Mesendoderm (in vitro differentiated cells): Measurements from ENCODE around the gene KCNT1.

Experiments used
- DNase-seq: peaks from one replicate; pipeline ENCODE4 v3.0.0; 2013
- H2AK5ac ChIP-seq: 2 replicates; pipeline ENCODE4 v1.6.1; 2013; ENCODE audit warnings: low read length, inconsistent platforms
- H2BK120ac ChIP-seq: 2 replicates; pipeline ENCODE4 v1.6.1; 2013; ENCODE audit warnings: low read depth, mild to moderate bottlenecking, low read length, moderate library complexity, mixed read lengths
- H2BK15ac ChIP-seq: replicated peaks from 2 replicates; pipeline ENCODE4 v1.6.1; 2013; ENCODE audit warnings: low read depth, mild to moderate bottlenecking, moderate library complexity
- H2BK5ac ChIP-seq: 2 replicates; pipeline ENCODE4 v1.6.1; 2013; ENCODE audit warnings: low read length, inconsistent platforms
- H3K18ac ChIP-seq: 2 replicates; pipeline ENCODE4 v1.6.1; 2013; ENCODE audit warnings: mild to moderate bottlenecking, low read length, mixed read lengths
- H3K23ac ChIP-seq: one replicate; pipeline ENCODE4 v1.6.1; 2013; ENCODE audit warnings: low read length
- H3K27ac ChIP-seq: 2 replicates; pipeline ENCODE4 v1.5.1; 2013; ENCODE audit warnings: low read depth, mild to moderate bottlenecking, inconsistent platforms, low read length, moderate library complexity
- H3K27me3 ChIP-seq: 2 replicates; pipeline ENCODE4 v1.6.1; 2013; ENCODE audit warnings: low read length, control low read depth, mild to moderate bottlenecking, inconsistent platforms; ENCODE audit not compliant: insufficient read depth, poor library complexity
- H3K36me3 ChIP-seq: 2 replicates; pipeline ENCODE4 v1.6.1; 2013; ENCODE audit warnings: low read length, inconsistent platforms; ENCODE audit not compliant: control insufficient read depth, insufficient read depth
- H3K4ac ChIP-seq: one replicate; pipeline ENCODE4 v1.6.1; 2013; ENCODE audit warnings: low read depth, mild to moderate bottlenecking, low read length, moderate library complexity
- H3K4me1 ChIP-seq: 2 replicates; pipeline ENCODE4 v1.6.1; 2013; ENCODE audit warnings: low read depth, low read length, inconsistent platforms; ENCODE audit not compliant: control insufficient read depth
- H3K4me2 ChIP-seq: 2 replicates; pipeline ENCODE4 v1.6.1; 2013; ENCODE audit warnings: low read length
- H3K4me3 ChIP-seq: 2 replicates; pipeline ENCODE4 v1.5.1; 2013; ENCODE audit warnings: mild to moderate bottlenecking, low read length
- H3K56ac ChIP-seq: one replicate; pipeline ENCODE4 v1.6.1; 2013; ENCODE audit warnings: low read length
- H3K79me1 ChIP-seq: 2 replicates; pipeline ENCODE4 v1.6.1; 2013; ENCODE audit warnings: low read length, inconsistent platforms
- H3K79me2 ChIP-seq: 2 replicates; pipeline ENCODE4 v1.6.1; 2013; ENCODE audit warnings: mild to moderate bottlenecking, low read length; ENCODE audit not compliant: control insufficient read depth, insufficient read depth
- H3K9ac ChIP-seq: 2 replicates; pipeline ENCODE4 v1.6.1; 2013; ENCODE audit warnings: low read length, inconsistent platforms
- H4K5ac ChIP-seq: one replicate; pipeline ENCODE4 v1.6.1; 2013; ENCODE audit warnings: low read length
- H4K8ac ChIP-seq: one replicate; pipeline ENCODE4 v1.6.1; 2013; ENCODE audit warnings: low read depth, mild to moderate bottlenecking, control low read depth, low read length, moderate library complexity
- WGBS: extraction: QIAGEN DNeasy Blood & Tissue Kit; methylation state at CpG from one replicate; pipeline ENCODE4 v1.1.7; 2013; ENCODE audit warnings: low lambda C conversion rate, missing lambda C conversion rate; ENCODE audit not compliant: insufficient coverage; ENCODE audit errors: extremely low coverage; 5-methylcytosine and 5-hydroxymethylcytosine counted together

Gene KCNT1

GRCh38 chr9:135683401-135684034 is 18.5 kb upstream of the KCNT1 start:
- Histone ChIP-seq H3K23ac (no peak overlapping the region), H3K27ac (no peak overlapping the region), H4K5ac (no peak overlapping the region), H2BK15ac (no peak overlapping the region), H2BK5ac (no peak overlapping the region), H3K4me1 (no peaks in the 10 kb centered on the region), H3K18ac (no peak overlapping the region), H3K79me2 (no peaks in the 10 kb centered on the region), H3K27me3 (no peaks in the 10 kb centered on the region), H3K56ac (no peak overlapping the region), H2AK5ac (no peak overlapping the region), H4K8ac (no peak overlapping the region), H2BK120ac (no peak overlapping the region), H3K4me2 (no peak overlapping the region), H3K36me3 (no peaks in the 10 kb centered on the region), H3K4ac (no peak overlapping the region), H3K79me1 (no peaks in the 10 kb centered on the region), H3K4me3 (no peak overlapping the region), H3K9ac (no peak overlapping the region)
- DNase-seq = no peak
- no CpG with 5 or more reads among the region's 15 CpGs for WGBS

DNA sequence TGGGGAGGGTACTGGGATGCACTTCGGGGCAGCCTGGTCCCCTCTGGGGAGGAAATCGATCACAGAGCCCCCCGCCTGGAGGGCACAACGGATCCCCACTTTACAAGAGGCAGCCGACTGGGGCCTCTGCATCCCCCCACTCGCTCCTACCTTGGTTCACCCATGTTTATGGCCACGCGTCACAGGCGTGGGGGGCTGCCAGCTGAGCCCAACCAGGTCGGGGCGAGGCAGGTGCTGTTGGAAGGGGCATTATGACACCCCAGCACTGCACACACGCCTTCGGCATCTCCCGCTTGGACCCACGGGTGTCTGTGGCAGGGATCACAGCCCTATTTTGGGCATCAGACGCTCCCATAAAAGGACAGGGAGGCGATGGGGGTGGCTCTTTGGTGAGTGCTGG is 17.3 kb upstream of the KCNT1 start:
- no peak overlapping the region for H2AK5ac ChIP-seq
- H4K8ac ChIP-seq = no peak overlapping the region
- no peak overlapping the region for H2BK15ac ChIP-seq
- H3K4me3 ChIP-seq = no peak overlapping the region
- no peak overlapping the region for H3K18ac ChIP-seq
- H3K79me2 ChIP-seq = no peaks in the 10 kb centered on the region
- H3K4me1 ChIP-seq = no peaks in the 10 kb centered on the region
- no peak for DNase-seq
- H3K27ac ChIP-seq = no peak overlapping the region
- no peaks in the 10 kb centered on the region for H3K79me1 ChIP-seq
- no peak overlapping the region for H3K23ac ChIP-seq
- no peaks in the 10 kb centered on the region for H3K36me3 ChIP-seq
- H3K4ac ChIP-seq = no peak overlapping the region
- H2BK120ac ChIP-seq = no peak overlapping the region
- no peak overlapping the region for H2BK5ac ChIP-seq
- H3K9ac ChIP-seq = no peak overlapping the region
- no peak overlapping the region for H3K4me2 ChIP-seq
- no peak overlapping the region for H3K56ac ChIP-seq
- H3K27me3 ChIP-seq = no peaks in the 10 kb centered on the region
- H4K5ac ChIP-seq = no peak overlapping the region
- WGBS = no CpG with 5 or more reads among the region's 17 CpGs

- Histone ChIP-seq H3K4me1 (no peaks in the 10 kb centered on the region), H4K8ac (no peak overlapping the region), H3K36me3 (no peaks in the 10 kb centered on the region), H3K9ac (no peak overlapping the region), H4K5ac (no peak overlapping the region), H2BK5ac (no peak overlapping the region), H3K79me2 (no peaks in the 10 kb centered on the region), H3K27ac (no peak overlapping the region), H3K4ac (no peak overlapping the region), H3K56ac (no peak overlapping the region), H2BK120ac (no peak overlapping the region), H2BK15ac (no peak overlapping the region), H3K23ac (no peak overlapping the region), H3K4me2 (no peak overlapping the region), H3K18ac (no peak overlapping the region), H2AK5ac (no peak overlapping the region), H3K4me3 (no peak overlapping the region), H3K79me1 (no peaks in the 10 kb centered on the region), H3K27me3 (no peaks in the 10 kb centered on the region)
- DNase-seq = no peak
- no CpG with 5 or more reads among the region's 15 CpGs for WGBS
Observed at GRCh38 chr9:135687216-135687615, 14.8 kb upstream of the KCNT1 start.

DNA sequence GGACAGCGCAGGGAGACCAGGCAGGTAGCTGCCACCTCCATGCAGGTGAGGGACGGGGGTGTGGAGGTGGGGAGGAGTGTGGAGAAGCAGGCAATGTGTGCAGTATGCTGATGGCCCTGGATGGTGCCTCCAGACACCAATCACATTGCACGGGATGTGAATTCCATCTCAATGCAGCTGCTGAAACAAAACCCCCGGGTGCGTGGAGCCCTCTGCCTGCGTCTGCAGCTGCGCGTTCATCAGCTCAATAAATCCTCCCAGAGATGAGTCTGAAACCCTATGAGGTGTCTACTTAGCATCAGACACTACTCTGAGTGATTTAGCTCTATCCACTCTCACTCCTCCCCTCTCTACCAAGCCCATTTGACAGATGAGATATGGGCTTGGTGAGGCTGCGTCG is 13.0 kb upstream of the KCNT1 start:
- Histone ChIP-seq H4K5ac (no peak overlapping the region), H3K23ac (no peak overlapping the region), H2BK15ac (no peak overlapping the region), H3K36me3 (no peaks in the 10 kb centered on the region), H3K4me2 (no peak overlapping the region), H3K4ac (no peak overlapping the region), H2BK120ac (no peak overlapping the region), H3K79me1 (no peaks in the 10 kb centered on the region), H3K9ac (no peak overlapping the region), H3K79me2 (no peaks in the 10 kb centered on the region), H3K4me3 (no peak overlapping the region), H3K56ac (no peak overlapping the region), H4K8ac (no peak overlapping the region), H3K27me3 (no peaks in the 10 kb centered on the region), H2BK5ac (no peak overlapping the region), H3K18ac (no peak overlapping the region), H2AK5ac (no peak overlapping the region), H3K27ac (no peak overlapping the region), H3K4me1 (no peaks in the 10 kb centered on the region)
- no peak for DNase-seq
- WGBS = no CpG with 5 or more reads among the region's 10 CpGs

GRCh38 chr9:135690836-135691570 is 11.0 kb upstream of the KCNT1 start:
- no CpG with 5 or more reads among the region's 19 CpGs for WGBS
- Histone ChIP-seq H3K79me2 (no peaks in the 10 kb centered on the region), H3K4me3 (no peak overlapping the region)

More at GRCh38 chr9:135690836-135691570, 11.0 kb upstream of the KCNT1 start:
- H3K23ac ChIP-seq = no peak overlapping the region
- no peak overlapping the region for H3K4me2 ChIP-seq
- DNase-seq = no peak
- H3K4ac ChIP-seq = no peak overlapping the region
- H3K27ac ChIP-seq = no peak overlapping the region
- no peak overlapping the region for H2BK120ac ChIP-seq
- H3K18ac ChIP-seq = no peak overlapping the region
- no peaks in the 10 kb centered on the region for H3K4me1 ChIP-seq
- H3K56ac ChIP-seq = no peak overlapping the region
- no peak overlapping the region for H2AK5ac ChIP-seq
- no peak overlapping the region for H4K5ac ChIP-seq
- no peaks in the 10 kb centered on the region for H3K36me3 ChIP-seq
- no peak overlapping the region for H4K8ac ChIP-seq
- H3K9ac ChIP-seq = no peak overlapping the region
- H3K79me1 ChIP-seq = no peaks in the 10 kb centered on the region
- no peaks in the 10 kb centered on the region for H3K27me3 ChIP-seq
- no peak overlapping the region for H2BK15ac ChIP-seq
- H2BK5ac ChIP-seq = no peak overlapping the region
